ENCODE data around the gene XCL2.

XCL2 gene

GRCh38 chr1:168568346-168568745 is 24.5 kb upstream of the XCL2 start:
- H3K4me3 ChIP-seq (ENCODE audit: low read depth, low read length): no peak overlapping the region
- no peak for TF ChIP-seq CTCF (IDR thresholded peaks at IDR 0.05; ENCODE audit: insufficient read depth, low read depth, low read length, missing control alignments)
- DNase-seq (ENCODE audit: low read depth): no peak

DNA sequence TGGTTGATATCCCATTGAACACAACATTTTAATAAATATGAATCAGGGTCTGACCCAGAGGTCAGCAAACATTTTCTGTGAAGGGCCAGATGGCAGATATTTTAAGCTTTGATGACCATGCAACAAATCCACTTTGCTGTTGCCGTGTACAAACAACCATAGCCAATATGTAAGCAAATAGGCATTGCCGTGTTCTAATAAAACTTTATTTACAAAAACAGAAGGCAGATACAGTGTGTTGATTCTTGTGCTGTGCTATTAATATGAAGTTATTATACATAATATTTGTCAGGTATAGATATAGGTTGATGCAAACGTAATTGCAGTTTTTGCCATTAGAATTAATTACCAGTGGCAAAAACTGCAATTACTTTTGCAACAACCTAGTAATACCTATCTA is 23.8 kb upstream of the XCL2 start:
- H3K4me3 ChIP-seq (ENCODE audit: low read depth, low read length): no peak overlapping the region
- DNase-seq (ENCODE audit: low read depth): no peak
- no peak for TF ChIP-seq CTCF (IDR thresholded peaks at IDR 0.05; ENCODE audit: insufficient read depth, low read depth, low read length, missing control alignments)

DNA sequence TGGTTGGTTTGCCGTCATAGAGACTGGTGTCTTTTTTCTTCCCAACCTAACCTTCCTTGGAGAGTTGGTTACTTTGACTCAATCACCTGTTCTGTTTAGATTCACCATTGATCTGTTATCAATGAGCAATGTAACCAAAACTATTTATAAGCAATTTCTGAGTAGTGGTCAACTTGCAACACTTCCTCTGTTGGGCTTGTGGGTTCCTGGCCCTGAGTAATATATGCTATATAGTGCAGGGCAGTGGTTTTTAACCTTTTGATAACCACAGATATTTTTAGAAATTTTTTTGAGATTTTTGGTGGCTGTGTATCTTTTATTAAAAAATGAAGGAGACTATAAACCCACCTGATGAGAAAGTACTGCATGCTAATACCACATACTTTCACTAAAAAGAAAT is 23.2 kb upstream of the XCL2 start:
- DNase-seq (ENCODE audit: low read depth): no peak
- TF ChIP-seq CTCF (IDR thresholded peaks at IDR 0.05; ENCODE audit: insufficient read depth, low read depth, low read length, missing control alignments): no peak
- H3K4me3 ChIP-seq (ENCODE audit: low read depth, low read length): no peak overlapping the region

- no peak for DNase-seq (ENCODE audit: low read depth)
- no peak overlapping the region for H3K4me3 ChIP-seq (ENCODE audit: low read depth, low read length)
- no peak for TF ChIP-seq CTCF (IDR thresholded peaks at IDR 0.05; ENCODE audit: insufficient read depth, low read depth, low read length, missing control alignments)
Observed at GRCh38 chr1:168565825-168566224, 22.0 kb upstream of the XCL2 start.

GRCh38 chr1:168561989-168562388 is 18.2 kb upstream of the XCL2 start:
- no peak overlapping the region for H3K4me3 ChIP-seq (ENCODE audit: low read depth, low read length)
- TF ChIP-seq CTCF (IDR thresholded peaks at IDR 0.05; ENCODE audit: insufficient read depth, low read depth, low read length, missing control alignments): no peak
- no peak for DNase-seq (ENCODE audit: low read depth)

- DNase-seq (ENCODE audit: low read depth): no peak
- no peak overlapping the region for H3K4me3 ChIP-seq (ENCODE audit: low read depth, low read length)
- TF ChIP-seq CTCF (IDR thresholded peaks at IDR 0.05; ENCODE audit: insufficient read depth, low read depth, low read length, missing control alignments): no peak
Observed at GRCh38 chr1:168560370-168560769, 16.6 kb upstream of the XCL2 start.

GRCh38 chr1:168556647-168557046 is 12.8 kb upstream of the XCL2 start:
- no peak for TF ChIP-seq CTCF (IDR thresholded peaks at IDR 0.05; ENCODE audit: insufficient read depth, low read depth, low read length, missing control alignments)
- no peak for DNase-seq (ENCODE audit: low read depth)
- H3K4me3 ChIP-seq (ENCODE audit: low read depth, low read length): no peak overlapping the region
